GM18505 (cell line): ENCODE data around the gene JMJD8.
A peak's percentile ranks its signal among the peaks of the same experiment; 100 is the strongest.

Source experiments
- ATAC-seq: cut with Tn5 transposase; IDR thresholded peaks from one replicate; pipeline ENCODE4 v1.9.1; 2021; ENCODE audit not compliant: unreplicated experiment
- POLR2A ChIP-seq: IDR thresholded peaks from 4 replicates; pipeline ENCODE4 v1.6.1; 2011; ENCODE audit warnings: borderline replicate concordance; ENCODE audit not compliant: insufficient read depth, insufficient read length; ENCODE audit errors: extremely low read depth

The JMJD8 gene

GRCh38 chr16:726438-727290, 42.5 kb upstream of the JMJD8 start, which contains the start of the genes CCDC78 and HAGHL:
Gene CCDC78 (minus strand): TSS chr16:726443. CDS start chr16:726367, 76 bp downstream.
Gene HAGHL (plus strand): TSS chr16:727106. CDS start chr16:727510, 404 bp downstream.
- no peak for ATAC-seq
- peak; percentile 22 for TF ChIP-seq POLR2A

DNA sequence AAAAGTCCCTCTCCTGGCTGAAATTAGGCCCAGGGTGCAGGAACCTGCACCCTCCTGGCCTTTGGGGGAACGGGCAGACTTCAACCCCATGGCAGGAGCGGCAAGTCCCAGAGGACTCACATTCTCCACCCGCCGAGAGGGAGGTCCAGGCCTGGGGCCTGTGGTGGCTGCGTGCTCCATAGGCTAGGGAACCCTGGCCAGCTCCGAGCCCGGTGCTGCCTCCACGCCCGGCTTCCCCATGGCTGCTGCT, 42.0 kb upstream of the JMJD8 start:
- TF ChIP-seq POLR2A, result no peak
- no peak for ATAC-seq

DNA sequence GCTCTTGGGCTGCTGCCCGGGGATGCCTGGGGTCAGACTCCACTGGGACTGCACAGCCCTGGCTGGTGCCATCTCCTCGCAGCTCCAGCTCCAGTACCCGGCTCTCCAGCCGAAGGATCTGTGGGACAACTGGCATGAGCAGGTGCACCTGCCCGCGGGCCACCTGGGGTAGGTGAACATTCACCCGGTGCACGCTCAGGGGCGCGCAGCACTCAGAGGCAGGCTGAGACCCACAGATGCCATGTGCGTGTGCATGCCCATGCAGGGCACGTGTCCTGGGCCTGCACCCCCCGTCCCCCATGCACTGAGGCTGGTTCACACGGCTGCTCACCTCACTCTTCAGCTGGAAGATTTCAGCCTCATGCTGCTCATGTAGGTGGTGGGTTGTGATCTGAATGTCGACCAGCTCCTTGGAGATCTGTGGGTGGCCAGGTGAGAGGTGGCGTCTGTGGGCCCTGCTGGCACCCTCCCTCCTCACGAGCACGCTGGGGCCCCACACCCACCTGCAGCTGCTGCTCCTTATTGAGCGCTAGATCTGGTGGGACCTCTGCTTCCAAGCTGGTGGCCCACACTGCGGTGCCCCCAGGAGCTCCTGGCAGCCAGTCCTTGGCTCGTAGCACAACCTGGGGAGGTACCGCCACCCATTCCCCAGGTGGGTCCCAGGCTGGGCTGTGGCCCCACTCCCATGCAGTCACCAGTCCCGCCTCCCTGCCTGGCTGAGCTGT, 41.5 kb upstream of the JMJD8 start:
- no peak for TF ChIP-seq POLR2A
- ATAC-seq, result no peak

DNA sequence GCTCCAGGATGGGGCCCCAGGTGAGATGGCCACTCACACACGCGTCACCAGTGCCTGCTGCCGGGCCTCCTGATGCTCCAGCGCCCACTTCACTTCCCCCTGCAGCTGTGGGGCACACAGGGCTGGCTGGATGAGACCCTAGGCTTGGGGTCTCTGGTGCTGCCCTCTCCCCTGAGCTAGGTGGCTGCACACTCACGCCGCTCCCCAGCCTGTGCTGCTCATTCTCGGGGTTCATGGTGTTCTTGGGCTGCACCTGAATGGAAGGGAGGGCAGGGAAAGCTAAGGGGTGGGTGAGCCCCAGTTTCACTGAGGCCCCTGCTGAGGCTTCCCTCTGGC, 40.9 kb upstream of the JMJD8 start:
- ATAC-seq, result no peak
- TF ChIP-seq POLR2A, result no peak

DNA sequence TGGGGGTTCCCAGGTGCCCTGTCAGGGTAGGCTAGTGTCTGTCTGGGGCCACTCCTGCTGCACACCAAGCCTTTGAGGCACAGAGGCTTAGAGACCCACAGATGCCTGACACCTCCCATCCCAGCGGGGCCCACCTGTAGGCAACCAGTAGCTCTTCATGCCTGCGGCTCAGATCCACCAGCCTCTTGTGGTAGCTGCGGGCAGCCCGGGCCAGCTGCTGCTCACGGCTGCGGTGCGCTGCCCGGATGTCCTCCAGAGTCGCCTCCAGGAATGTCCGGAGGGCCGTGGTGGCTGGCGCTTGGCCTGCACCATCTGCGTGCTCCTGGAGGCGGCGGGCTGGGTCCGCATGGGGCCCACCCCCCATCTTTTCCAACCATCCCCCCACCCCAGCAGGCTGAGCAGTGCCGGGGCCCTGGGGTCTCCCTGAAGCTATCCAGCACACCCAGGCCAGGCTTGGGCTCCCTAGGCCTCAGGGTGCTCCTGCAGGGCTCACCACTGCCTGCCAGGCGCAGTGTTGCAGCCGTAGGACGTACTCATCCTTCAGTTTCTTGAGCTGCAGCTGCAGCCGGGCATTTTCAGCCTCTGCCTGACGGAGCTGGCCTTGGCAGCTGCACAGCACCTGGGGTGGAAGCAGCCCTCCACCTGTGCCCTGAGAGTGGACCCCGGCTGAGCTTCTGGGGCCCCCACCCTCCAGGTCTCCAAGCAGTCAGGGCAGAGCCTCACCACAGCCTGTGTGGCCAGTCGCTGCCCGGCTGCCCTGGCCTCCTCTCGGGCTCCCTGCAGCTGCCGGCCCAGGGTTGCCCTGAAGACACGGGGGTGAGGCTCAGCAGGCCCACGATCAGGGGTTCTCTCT, 40.3 kb upstream of the JMJD8 start:
- ATAC-seq, result no peak
- TF ChIP-seq POLR2A, result no peak

GRCh38 chr16:723695-724094, 39.6 kb upstream of the JMJD8 start:
- no peak for TF ChIP-seq POLR2A
- ATAC-seq, result no peak

DNA sequence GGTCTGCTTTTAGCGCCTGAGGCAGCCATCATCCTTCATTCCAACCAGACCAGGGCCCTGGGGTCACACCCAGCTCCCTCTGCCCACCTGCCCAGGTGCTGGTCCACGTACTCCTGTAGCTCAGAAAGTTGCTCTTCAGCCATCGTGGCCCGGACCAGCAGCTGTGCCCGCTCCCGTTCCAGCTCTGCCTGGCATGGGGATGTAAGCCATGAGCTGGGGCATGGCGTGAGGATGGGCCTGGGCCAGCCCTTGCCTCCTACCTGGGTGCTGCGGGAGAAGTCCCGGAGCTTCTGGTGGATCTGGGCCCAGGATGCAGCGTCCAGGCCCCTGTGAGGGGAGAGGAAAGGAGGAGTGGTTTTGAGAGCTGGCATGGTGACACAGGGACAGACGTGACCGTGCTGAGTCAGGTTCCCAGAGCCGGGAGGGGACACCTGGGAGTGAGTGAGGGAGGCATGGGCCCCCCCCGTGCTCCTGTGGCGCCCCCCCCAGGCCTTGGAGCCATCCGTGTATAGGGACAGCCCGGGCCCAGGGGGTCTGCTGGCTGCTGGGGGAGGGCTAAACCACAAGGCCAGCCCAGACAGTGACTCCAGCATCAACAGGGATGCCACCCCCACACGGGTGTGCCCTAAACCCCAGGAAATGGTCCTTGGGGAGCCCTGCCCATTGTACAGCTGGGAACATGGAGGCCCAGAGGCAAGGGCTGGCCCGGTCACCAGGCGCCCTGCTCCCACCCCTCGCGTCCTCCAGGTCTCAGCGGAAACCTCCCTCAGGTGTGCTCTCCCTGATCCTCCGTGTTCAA, 38.9 kb upstream of the JMJD8 start:
- no peak for TF ChIP-seq POLR2A
- ATAC-seq, result no peak

GRCh38 chr16:721765-722540, 37.8 kb upstream of the JMJD8 start:
- no peak for ATAC-seq
- TF ChIP-seq POLR2A, result no peak

- peak; percentile 61 for ATAC-seq
- peak; percentile 95 for TF ChIP-seq POLR2A
Measured at GRCh38 chr16:720990-721764, 37.0 kb upstream of the JMJD8 start, which contains the start of gene ANTKMT. Gene ANTKMT (plus strand): TSS chr16:721146. CDS start chr16:721275, 129 bp downstream.

DNA sequence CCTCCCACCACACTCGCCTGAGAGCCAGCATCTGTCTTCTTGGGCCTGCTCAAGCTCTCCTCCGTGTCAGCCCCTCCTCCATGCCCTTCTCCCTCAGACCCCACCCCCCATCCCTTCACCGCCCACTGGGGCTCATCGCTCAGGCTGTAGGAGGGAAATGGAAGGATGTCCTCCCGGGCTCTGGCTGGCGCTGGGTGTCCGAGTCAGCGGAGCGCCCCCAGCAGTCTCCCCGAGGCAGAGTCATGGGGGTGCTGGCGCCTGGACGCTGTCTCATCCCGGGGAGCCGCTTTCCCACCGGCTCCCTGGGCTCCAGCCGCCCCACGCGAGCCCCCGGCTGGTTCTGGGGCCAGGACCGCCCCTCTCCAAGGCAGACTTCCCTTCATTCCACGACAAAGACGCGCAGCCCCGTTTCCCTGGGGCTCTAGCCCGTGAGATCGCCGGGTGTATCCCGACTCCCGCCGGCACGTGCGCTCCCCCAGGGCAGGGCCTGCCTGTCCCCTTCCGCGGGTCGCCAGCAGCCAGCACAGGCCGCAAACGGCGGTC, 36.4 kb upstream of the JMJD8 start:
- no peak for TF ChIP-seq POLR2A
- peak; percentile 16 for ATAC-seq

DNA sequence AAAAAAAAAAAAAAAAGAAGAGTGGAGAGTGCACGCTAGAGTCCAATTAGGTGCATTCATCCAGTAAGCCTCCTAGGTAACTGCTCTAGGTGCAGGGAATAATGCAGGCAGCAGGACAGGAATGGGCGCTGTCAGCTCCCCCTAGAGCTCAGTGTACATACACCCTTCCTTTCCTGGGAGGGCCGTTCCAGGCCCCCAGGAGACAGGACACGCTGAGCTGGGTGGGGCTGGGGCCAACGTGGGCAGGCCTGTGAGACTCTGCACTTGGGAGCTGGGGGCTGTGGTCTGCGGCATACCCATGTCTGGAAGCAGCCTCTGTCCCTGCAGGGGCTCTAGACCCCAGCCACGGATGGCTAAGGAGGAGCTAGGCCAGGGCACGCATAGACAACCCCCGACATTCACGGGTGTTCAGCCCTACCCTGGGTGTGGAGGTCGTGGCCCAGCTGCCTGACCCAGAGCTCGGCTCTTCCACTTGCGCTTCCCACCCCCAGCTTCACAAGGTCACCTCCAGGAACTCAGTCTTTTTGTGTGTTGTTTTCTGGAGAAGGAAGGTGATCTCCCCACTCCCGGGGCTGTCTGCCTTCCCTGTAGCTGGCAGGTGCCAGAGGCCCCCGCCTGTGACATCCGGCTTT, 35.8 kb upstream of the JMJD8 start:
- no peak for ATAC-seq
- no peak for TF ChIP-seq POLR2A
